SH-SY5Y (cell line): Measurements from ENCODE around the gene FCGBP.

Source experiments
- GATA2 ChIP-seq: IDR thresholded peaks from 2 replicates; pipeline ENCODE4 v1.6.1; 2011; ENCODE audit warnings: mild to moderate bottlenecking, low read depth, low read length
- GATA3 ChIP-seq: IDR thresholded peaks from 2 replicates; pipeline ENCODE4 v1.6.1; 2011; ENCODE audit warnings: low read depth, mild to moderate bottlenecking, low read length, moderate library complexity

- TF ChIP-seq GATA2, result no peak
- no peak for TF ChIP-seq GATA3
These were observed 6.7 kb upstream of the FCGBP start for GRCh38 chr19:39941151-39941550.
